Peyer's patch (tissue), 4 donors: ENCODE measurements around the gene KRT4.

ENCODE experiments used
- POLR2A ChIP-seq, 2 donors: fragments of 450-650 bp; IDR thresholded peaks; one replicate each; pipeline ENCODE4 v1.5.1; 2017; ENCODE audit warnings: antibody characterized with exemption in 2 of 2, mild to moderate bottlenecking in 2 of 2, moderate library complexity in 2 of 2
- TF ChIP-seq, protein P1 (sequence below), 6 experiments: fragments of 450-650 bp in 4 of 6; fragments of 200-600 bp in 2 of 6; sonication (generic) in 1 of 6; IDR thresholded peaks; one replicate each; pipeline ENCODE4 v1.5.1; 2017 to 2019; ENCODE audit warnings: antibody characterized with exemption in 6 of 6, mild to moderate bottlenecking in 3 of 6, moderate library complexity in 1 of 6

DNA sequence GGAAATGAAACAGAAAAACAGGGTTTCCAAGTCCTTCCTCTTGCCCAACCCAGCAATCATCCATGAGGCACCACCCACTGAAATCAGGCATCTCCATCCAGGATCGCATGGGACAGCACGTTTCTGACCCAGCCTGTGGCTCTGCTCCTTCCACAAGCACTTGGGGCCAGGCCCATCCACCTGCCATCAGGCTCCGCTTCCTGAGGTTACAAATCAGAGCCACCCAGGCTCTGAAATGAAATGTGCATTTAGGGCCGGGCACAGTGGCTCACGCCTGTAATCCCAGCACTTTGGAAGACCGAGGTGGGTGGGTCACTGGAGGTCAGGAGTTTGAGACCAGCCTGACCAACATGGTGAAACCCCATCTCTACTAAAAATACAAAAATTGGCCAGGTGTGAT is 35.6 kb upstream of the KRT4 start:
- TF ChIP-seq, protein P1, sequence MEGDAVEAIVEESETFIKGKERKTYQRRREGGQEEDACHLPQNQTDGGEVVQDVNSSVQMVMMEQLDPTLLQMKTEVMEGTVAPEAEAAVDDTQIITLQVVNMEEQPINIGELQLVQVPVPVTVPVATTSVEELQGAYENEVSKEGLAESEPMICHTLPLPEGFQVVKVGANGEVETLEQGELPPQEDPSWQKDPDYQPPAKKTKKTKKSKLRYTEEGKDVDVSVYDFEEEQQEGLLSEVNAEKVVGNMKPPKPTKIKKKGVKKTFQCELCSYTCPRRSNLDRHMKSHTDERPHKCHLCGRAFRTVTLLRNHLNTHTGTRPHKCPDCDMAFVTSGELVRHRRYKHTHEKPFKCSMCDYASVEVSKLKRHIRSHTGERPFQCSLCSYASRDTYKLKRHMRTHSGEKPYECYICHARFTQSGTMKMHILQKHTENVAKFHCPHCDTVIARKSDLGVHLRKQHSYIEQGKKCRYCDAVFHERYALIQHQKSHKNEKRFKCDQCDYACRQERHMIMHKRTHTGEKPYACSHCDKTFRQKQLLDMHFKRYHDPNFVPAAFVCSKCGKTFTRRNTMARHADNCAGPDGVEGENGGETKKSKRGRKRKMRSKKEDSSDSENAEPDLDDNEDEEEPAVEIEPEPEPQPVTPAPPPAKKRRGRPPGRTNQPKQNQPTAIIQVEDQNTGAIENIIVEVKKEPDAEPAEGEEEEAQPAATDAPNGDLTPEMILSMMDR (IDR thresholded peaks at IDR 0.05) = no peak
- TF ChIP-seq POLR2A (IDR thresholded peaks at IDR 0.05) = no peak
